GM23248 (cell line): ENCODE data around the gene ATP10A. TPM values are rescaled to one million over a fixed set of nuclear protein-coding genes. Genes with fewer than 3 reads are reported as not detected.
A peak's percentile ranks its signal among the peaks of the same experiment; 100 is the strongest.

Experiments
- DNase-seq: peaks from one replicate; pipeline ENCODE4 v3.0.0-alpha.2; 2015
- H2AFZ ChIP-seq: fragments of 200-600 bp; sonication (generic); 2 replicates; pipeline ENCODE4 v1.6.1; 2016; ENCODE audit warnings: antibody characterized with exemption
- H3F3A ChIP-seq: fragments of 200-600 bp; sonication (generic); 2 replicates; pipeline ENCODE4 v1.6.1; 2016; ENCODE audit warnings: mild to moderate bottlenecking, antibody characterized with exemption, mixed run types; ENCODE audit not compliant: insufficient read depth
- H3K27ac ChIP-seq: fragments of 200-600 bp; sonication (generic); 2 replicates; pipeline ENCODE4 v1.5.1; 2016; ENCODE audit warnings: mild to moderate bottlenecking
- H3K27me3 ChIP-seq: fragments of 200-600 bp; sonication (generic); replicated peaks from 2 replicates; pipeline ENCODE4 v1.6.1; 2016; ENCODE audit warnings: mild to moderate bottlenecking; ENCODE audit not compliant: insufficient read depth
- H3K36me3 ChIP-seq: fragments of 200-600 bp; sonication (generic); 2 replicates; pipeline ENCODE4 v1.6.1; 2016; ENCODE audit warnings: low read depth, mild to moderate bottlenecking
- H3K4me1 ChIP-seq: fragments of 200-600 bp; sonication (generic); 2 replicates; pipeline ENCODE4 v1.6.1; 2016; ENCODE audit warnings: mild to moderate bottlenecking; ENCODE audit not compliant: insufficient read depth
- H3K4me2 ChIP-seq: fragments of 200-600 bp; sonication (generic); one replicate; pipeline ENCODE4 v1.6.1; 2016; ENCODE audit warnings: mild to moderate bottlenecking; ENCODE audit not compliant: unreplicated experiment
- H3K4me3 ChIP-seq: fragments of 200-600 bp; sonication (generic); 2 replicates; pipeline ENCODE4 v1.5.1; 2016; ENCODE audit warnings: mild to moderate bottlenecking
- H3K79me2 ChIP-seq: fragments of 200-600 bp; sonication (generic); 2 replicates; pipeline ENCODE4 v1.6.1; 2016; ENCODE audit warnings: mild to moderate bottlenecking; ENCODE audit not compliant: insufficient read depth
- H3K9ac ChIP-seq: fragments of 200-600 bp; sonication (generic); 2 replicates; pipeline ENCODE4 v1.6.1; 2016; ENCODE audit warnings: mild to moderate bottlenecking
- H3K9me2 ChIP-seq: fragments of 200-600 bp; sonication (generic); 2 replicates; pipeline ENCODE4 v1.6.1; 2016; ENCODE audit warnings: mixed run types, mild to moderate bottlenecking, moderate library complexity; ENCODE audit not compliant: insufficient read depth
- H3K9me3 ChIP-seq: fragments of 200-600 bp; sonication (generic); one replicate; pipeline ENCODE4 v1.6.1; 2017; ENCODE audit warnings: low read depth
- H4K20me1 ChIP-seq: fragments of 200-600 bp; sonication (generic); 2 replicates; pipeline ENCODE4 v1.6.0; 2016; ENCODE audit not compliant: insufficient read depth
- EZH2 ChIP-seq: fragments of 200-600 bp; sonication (generic); IDR thresholded peaks from 2 replicates; pipeline ENCODE4 v1.6.1; 2018; ENCODE audit warnings: antibody characterized with exemption, mild to moderate bottlenecking; ENCODE audit not compliant: insufficient read depth, poor library complexity, severe bottlenecking
- EZH2phosphoT487 ChIP-seq: fragments of 200-600 bp; sonication (generic); IDR thresholded peaks from 2 replicates; pipeline ENCODE4 v1.6.1; 2018; ENCODE audit warnings: antibody characterized with exemption, moderate library complexity, mild to moderate bottlenecking, low read depth; ENCODE audit not compliant: insufficient read depth
- WGBS, 2 experiments: methylation state at CpG; one replicate each; pipeline ENCODE4 v1.1.6; 2015 to 2017; ENCODE audit warnings: low lambda C conversion rate in 2 of 2, low coverage in 1 of 2; ENCODE audit errors: missing lambda C conversion rate in 2 of 2; 5-methylcytosine and 5-hydroxymethylcytosine counted together
- in situ Hi-C: fragments of 300-500 bp; cut with MboI; formaldehyde crosslinking; loops from 2 replicates; pipeline ENCODE4 v1.15.0; 2020
- polyA plus RNA-seq: library from polyadenylated mRNA; unstranded; fragments of >200 nt; fragmentation: Nextera tagmentation; extraction: Ambion mirVana; gene quantifications from 2 replicates; pipeline ENCODE4 v1.2.1, GENCODE V29; 2016
- total RNA-seq: library from RNA; depleted of rRNA; stranded (reverse); fragments of >200 nt; shearing (Covaris generic); gene quantifications from 2 replicates; pipeline ENCODE4 v1.2.3, GENCODE V29; 2014

The ATP10A gene
- total and polyA plus RNA-seq, 2 experiments from 2014 or later = 20.4 to 64.1 TPM

- TF ChIP-seq EZH2 = no peak
- TF ChIP-seq EZH2phosphoT487 = no peak
- Histone ChIP-seq H3K27me3 (no peaks in the 10 kb centered on the region), H3K9ac (peak overlapping the region; percentile 95), H3K36me3 (peaks cover 6% of the 10 kb centered on the region; the same call in 1 of the 2 replicates), H4K20me1 (no peaks in the 10 kb centered on the region), H3K9me3 (no peaks in the 10 kb centered on the region), H3K4me3 (peak overlapping the region; percentile 96), H2AFZ (no peak overlapping the region), H3K27ac (peak overlapping the region; percentile 87), H3K9me2 (no peaks in the 10 kb centered on the region), H3K4me1 (peaks cover 26% of the 10 kb centered on the region), H3K79me2 (peaks cover 65% of the 10 kb centered on the region), H3K4me2 (peak overlapping the region; percentile 97), H3F3A (peaks cover 6% of the 10 kb centered on the region; the same call in 1 of the 2 replicates)
- peak; percentile 62 for DNase-seq
- in situ Hi-C loops = no loop called here
- 1% methylated on average over 49 to 60 of the region's 69 CpGs for WGBS, 2 experiments
Observed at GRCh38 chr15:25862472-25863110, 536 bp downstream of the ATP10A start.

- in situ Hi-C loops = no loop called here
- peaks cover 26% of the 10 kb centered on the region for H3K4me1 ChIP-seq
- H3F3A ChIP-seq = peaks cover 6% of the 10 kb centered on the region; the same call in 1 of the 2 replicates
- H3K36me3 ChIP-seq = peaks cover 11% of the 10 kb centered on the region; the same call in 1 of the 2 replicates
- peak overlapping the region; percentile 87 for H3K27ac ChIP-seq
- WGBS, 2 experiments = 1 to 5% methylated on average over 19 of the region's 19 CpGs
- no peak overlapping the region for H2AFZ ChIP-seq
- no peaks in the 10 kb centered on the region for H3K9me2 ChIP-seq
- H3K27me3 ChIP-seq = no peaks in the 10 kb centered on the region
- TF ChIP-seq EZH2phosphoT487 (no peak), EZH2 (no peak)
- peak; percentile 66 for DNase-seq
- peak overlapping the region; percentile 95 for H3K9ac ChIP-seq
- no peaks in the 10 kb centered on the region for H3K9me3 ChIP-seq
- H4K20me1 ChIP-seq = no peaks in the 10 kb centered on the region
- H3K4me2 ChIP-seq = peak overlapping the region; percentile 97
- H3K4me3 ChIP-seq = peak overlapping the region; percentile 96
- H3K79me2 ChIP-seq = peaks cover 70% of the 10 kb centered on the region
Observed at GRCh38 chr15:25862071-25862471, 1.1 kb downstream of the ATP10A start.

DNA sequence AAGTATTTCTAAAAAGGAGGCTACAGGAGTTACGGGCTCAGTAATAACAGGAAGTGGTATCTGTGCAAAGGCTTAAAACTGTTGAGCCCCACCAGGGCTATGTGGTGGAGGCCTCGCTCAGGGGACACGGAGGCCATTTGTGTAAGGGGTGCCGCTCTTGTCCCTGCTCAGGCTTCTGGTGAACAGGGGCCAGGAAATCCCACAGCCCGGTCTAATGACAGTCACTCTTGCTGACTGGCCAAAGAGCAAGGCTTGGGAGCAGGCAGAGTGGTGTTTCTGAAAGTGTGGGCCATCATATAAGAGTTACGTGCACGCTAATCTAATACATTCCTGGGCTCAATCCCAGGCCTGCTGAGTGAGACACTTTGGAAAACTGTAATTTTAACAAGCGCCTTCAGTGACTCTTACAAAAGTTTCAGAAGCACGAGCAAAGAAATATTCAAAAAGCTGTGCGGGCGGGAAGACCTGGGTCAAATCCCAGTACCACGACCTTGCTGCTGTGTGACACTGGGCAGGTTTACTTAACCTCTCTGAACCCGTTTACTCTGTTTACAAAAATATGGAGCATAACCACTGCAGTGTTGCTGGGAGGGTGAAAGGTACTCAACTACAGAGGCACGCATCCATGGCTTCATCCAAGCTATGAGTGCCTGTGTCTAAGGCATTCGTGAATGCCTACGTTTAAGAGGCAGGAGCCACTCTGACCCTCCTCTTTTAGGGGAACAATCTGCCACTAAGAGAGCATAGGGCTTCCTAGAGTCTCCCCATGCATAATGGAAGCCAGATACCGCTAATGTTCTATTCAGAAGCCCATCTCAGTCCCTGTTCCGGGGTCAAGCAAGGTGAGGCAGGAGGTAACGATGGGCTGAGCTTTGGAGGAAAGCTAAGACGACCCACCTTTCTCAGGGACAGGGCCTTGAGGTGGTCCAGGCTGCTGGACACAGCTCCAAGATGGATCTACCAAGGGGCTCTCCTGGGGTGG is 2.0 kb downstream of the ATP10A start:
- Histone ChIP-seq H3K9me3 (no peaks in the 10 kb centered on the region), H3K79me2 (peaks cover 79% of the 10 kb centered on the region), H3K9me2 (no peaks in the 10 kb centered on the region), H4K20me1 (no peaks in the 10 kb centered on the region), H3K27me3 (no peaks in the 10 kb centered on the region), H3K4me3 (peak overlapping the region; percentile 96), H3K9ac (peak overlapping the region; percentile 95), H3K27ac (peak overlapping the region; percentile 87), H2AFZ (no peak overlapping the region), H3K4me2 (peak overlapping the region; percentile 97), H3F3A (peaks cover 10% of the 10 kb centered on the region; the same call in 1 of the 2 replicates), H3K4me1 (peaks cover 33% of the 10 kb centered on the region), H3K36me3 (peaks cover 11% of the 10 kb centered on the region; the same call in 1 of the 2 replicates)
- TF ChIP-seq EZH2phosphoT487 (no peak), EZH2 (no peak)
- WGBS, 2 experiments = 14 to 17% methylated on average over 20 of the region's 20 CpGs
- DNase-seq = peak; percentile 81
- in situ Hi-C loops = no loop called here

GRCh38 chr15:25859838-25860645 is 3.1 kb downstream of the ATP10A start:
- Histone ChIP-seq H3K4me2 (peak overlapping the region; percentile 97), H3K4me1 (peaks cover 33% of the 10 kb centered on the region), H3K27me3 (no peaks in the 10 kb centered on the region), H3F3A (peaks cover 10% of the 10 kb centered on the region; the same call in 1 of the 2 replicates), H3K36me3 (peaks cover 11% of the 10 kb centered on the region; the same call in 1 of the 2 replicates), H3K9me2 (no peaks in the 10 kb centered on the region), H3K4me3 (peak overlapping the region; percentile 96), H3K9ac (peak overlapping the region; percentile 95), H3K9me3 (no peaks in the 10 kb centered on the region), H3K27ac (peak overlapping the region; percentile 87), H3K79me2 (peaks cover 90% of the 10 kb centered on the region), H2AFZ (no peak overlapping the region), H4K20me1 (no peaks in the 10 kb centered on the region)
- DNase-seq = peak; percentile 54
- TF ChIP-seq EZH2phosphoT487 = no peak
- TF ChIP-seq EZH2 = no peak
- in situ Hi-C loops = no loop called here
- 32 to 43% methylated on average over 14 to 15 of the region's 15 CpGs for WGBS, 2 experiments
